Uterus (tissue), 2 donors: ENCODE data around the gene CDKL4.

Experiments
- POLR2A ChIP-seq, 2 donors: fragments of 450-650 bp; IDR thresholded peaks; one replicate each; pipeline ENCODE4 v1.6.1; 2016; ENCODE audit warnings: antibody characterized with exemption in 2 of 2, mild to moderate bottlenecking in 1 of 2, moderate library complexity in 1 of 2
- TF ChIP-seq, protein P1 (sequence below), 4 experiments: fragments of 200-600 bp in 2 of 4; fragments of 450-650 bp in 2 of 4; sonication (generic) in 2 of 4; IDR thresholded peaks; one replicate each; pipeline ENCODE4 v1.5.1; 2016 to 2019; ENCODE audit warnings: antibody characterized with exemption in 4 of 4, mild to moderate bottlenecking in 2 of 4, moderate library complexity in 1 of 4

DNA sequence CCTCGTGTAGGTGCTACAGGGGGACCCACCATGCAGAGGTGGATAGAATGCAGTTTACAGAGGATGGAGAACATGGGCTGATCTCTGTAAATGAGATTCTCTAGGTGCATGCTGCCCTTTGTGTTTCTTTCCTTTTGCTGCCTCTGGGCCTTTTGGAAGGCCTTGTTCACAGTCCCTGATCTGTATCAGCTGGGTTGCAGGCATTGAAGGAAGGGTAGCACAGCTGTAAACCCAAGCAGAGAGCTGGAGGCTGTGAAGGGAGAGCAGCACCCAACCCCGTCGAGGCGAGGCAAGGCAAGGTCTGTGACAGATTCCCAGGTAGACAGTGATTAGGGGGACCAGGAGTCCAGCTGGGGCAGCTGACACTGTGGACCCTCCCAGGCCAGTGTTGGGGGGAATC, 66.8 kb downstream of the CDKL4 start:
- no peak for TF ChIP-seq POLR2A (IDR thresholded peaks at IDR 0.05)
- TF ChIP-seq, protein P1, sequence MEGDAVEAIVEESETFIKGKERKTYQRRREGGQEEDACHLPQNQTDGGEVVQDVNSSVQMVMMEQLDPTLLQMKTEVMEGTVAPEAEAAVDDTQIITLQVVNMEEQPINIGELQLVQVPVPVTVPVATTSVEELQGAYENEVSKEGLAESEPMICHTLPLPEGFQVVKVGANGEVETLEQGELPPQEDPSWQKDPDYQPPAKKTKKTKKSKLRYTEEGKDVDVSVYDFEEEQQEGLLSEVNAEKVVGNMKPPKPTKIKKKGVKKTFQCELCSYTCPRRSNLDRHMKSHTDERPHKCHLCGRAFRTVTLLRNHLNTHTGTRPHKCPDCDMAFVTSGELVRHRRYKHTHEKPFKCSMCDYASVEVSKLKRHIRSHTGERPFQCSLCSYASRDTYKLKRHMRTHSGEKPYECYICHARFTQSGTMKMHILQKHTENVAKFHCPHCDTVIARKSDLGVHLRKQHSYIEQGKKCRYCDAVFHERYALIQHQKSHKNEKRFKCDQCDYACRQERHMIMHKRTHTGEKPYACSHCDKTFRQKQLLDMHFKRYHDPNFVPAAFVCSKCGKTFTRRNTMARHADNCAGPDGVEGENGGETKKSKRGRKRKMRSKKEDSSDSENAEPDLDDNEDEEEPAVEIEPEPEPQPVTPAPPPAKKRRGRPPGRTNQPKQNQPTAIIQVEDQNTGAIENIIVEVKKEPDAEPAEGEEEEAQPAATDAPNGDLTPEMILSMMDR (IDR thresholded peaks at IDR 0.05), result no peak
